ENCODE results near the gene MAN1B1.
A peak's percentile ranks its signal among the peaks of the same experiment; 100 is the strongest.
"Not testable (repeated sequence)": the region's sequence is repeated elsewhere in the genome, so short reads cannot be mapped to it uniquely, and the experiment has no call there.

Gene MAN1B1

DNA sequence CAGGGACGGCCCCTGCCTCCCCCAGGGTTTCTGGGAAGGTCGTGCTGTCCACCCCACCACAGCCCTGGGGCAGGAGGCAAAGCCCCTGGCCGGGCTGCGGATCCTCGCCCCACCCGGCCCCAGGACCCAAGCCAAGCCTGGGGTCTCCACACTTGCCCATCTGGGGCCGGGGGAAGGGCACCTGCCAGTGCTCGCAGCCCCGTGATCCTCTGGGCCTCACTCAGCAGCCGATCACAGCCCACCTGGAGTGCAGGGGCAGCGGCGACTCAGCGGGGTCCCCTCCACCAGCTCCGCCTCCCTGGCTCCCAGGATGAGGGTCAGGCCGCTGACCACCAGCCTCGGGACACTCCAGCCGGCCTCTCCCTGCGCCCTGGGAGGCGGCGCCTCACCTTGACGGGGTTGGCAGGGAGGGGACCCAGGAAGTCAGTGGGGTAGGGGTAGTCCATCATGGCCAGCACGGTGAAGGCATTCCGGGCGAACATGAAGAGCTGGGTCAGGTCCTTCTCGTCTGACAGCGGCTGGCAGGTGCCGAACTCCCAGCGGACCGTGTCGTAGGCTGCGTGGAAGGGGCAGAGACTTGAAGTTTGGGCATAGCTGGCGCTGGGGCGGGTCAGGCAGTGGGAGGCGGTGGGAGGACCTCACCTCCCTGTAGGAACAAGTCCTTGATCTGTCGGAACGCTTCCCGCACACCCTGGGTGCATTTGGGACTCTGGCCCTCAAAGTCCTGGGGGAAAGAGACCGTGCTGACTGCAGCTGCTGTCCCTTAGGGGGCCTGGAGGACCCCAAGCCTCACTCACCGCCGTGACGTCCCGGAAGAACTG, 26.0 kb downstream of the MAN1B1 start:
- DNase-seq: no peak

- no peak for DNase-seq
These were observed 26.8 kb downstream of the MAN1B1 start for GRCh38 chr9:137113385-137114159.

- no peak for DNase-seq
These were observed 27.4 kb downstream of the MAN1B1 start for GRCh38 chr9:137114220-137114612.

- DNase-seq: peak; percentile 86
These were observed 28.0 kb downstream of the MAN1B1 start, which contains the start of gene DPP7 for GRCh38 chr9:137114613-137115393. DPP7 (minus strand) TSS chr9:137114733; CDS start chr9:137114713, 20 bp downstream.

GRCh38 chr9:137115394-137116026, 28.7 kb downstream of the MAN1B1 start:
- DNase-seq: no peak

- no peak for DNase-seq
These were observed 29.3 kb downstream of the MAN1B1 start for GRCh38 chr9:137116027-137116507.

- no peak for DNase-seq
These were observed 29.9 kb downstream of the MAN1B1 start for GRCh38 chr9:137116728-137117127.

- DNase-seq: no peak
These were observed 30.5 kb downstream of the MAN1B1 start for GRCh38 chr9:137117269-137117731.

DNA sequence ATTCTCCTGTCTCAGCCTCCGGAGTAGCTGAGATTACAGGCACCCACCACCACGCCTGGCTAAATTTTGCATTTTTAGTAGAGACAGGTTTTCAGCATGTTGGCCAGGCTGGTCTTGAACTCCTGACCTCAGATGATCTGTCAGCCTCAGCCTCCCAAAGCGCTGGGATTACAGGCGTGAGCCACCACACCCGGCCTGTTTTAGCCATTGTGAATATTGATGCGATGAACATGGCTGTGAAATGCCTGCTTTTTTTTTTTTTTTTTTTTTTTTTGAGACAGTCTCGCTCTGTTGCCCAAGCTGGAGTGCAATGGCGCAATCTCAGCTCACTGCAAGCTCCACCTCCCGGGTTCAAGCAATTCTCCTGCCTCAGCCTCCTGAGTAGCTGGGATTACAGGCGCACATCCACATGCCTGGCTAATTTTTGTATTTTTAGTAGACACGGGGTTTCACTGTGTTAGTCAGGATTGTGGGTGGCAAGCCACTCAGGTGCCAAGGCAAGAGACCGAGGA, 31.4 kb downstream of the MAN1B1 start:
- DNase-seq: not testable (repeated sequence)

GRCh38 chr9:137121927-137122795, 35.4 kb downstream of the MAN1B1 start:
- not testable (repeated sequence) for DNase-seq

GRCh38 chr9:137122796-137123467, 36.1 kb downstream of the MAN1B1 start:
- not testable (repeated sequence) for DNase-seq

DNA sequence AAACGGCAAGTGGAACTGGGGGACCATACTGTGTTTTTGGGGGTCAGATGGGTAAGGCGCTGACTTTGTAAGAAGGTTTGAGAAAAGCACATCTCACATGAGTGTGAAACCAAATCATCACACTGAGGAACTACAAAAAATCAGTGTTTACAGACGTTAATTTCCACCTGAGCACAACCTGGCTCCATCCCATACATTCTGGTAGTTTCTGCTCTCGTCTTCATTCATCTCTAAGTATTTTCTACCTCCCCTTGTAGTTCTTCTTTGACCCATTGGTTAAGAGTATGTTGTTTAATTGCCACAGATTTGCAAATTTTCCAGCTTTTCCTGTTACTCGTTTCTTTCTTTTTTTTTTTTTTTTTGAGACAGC, 36.7 kb downstream of the MAN1B1 start:
- no peak for DNase-seq

- not testable (repeated sequence) for DNase-seq
These were observed 37.2 kb downstream of the MAN1B1 start for GRCh38 chr9:137123952-137124462.

DNA sequence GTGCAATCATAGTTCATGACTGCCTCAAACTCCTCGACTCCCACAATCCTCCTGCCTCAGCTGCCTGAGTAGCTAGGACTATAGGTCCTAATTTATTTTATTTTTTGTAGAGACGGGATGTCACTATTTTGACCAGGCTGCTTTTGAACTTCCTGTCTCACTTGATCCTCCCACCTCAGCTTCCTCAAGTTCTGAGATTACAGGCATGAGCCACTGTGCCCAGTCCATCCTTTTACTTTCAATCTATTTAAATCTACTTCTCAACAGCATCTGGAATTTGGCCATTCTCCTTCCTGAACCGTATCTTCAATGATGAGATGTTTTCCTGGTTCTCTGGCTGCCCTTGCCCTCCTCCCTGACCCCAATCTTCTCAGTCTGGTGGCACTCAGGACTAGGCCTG, 40.0 kb downstream of the MAN1B1 start:
- no peak for DNase-seq

- no peak for DNase-seq
These were observed 40.7 kb downstream of the MAN1B1 start for GRCh38 chr9:137127301-137128157.

DNA sequence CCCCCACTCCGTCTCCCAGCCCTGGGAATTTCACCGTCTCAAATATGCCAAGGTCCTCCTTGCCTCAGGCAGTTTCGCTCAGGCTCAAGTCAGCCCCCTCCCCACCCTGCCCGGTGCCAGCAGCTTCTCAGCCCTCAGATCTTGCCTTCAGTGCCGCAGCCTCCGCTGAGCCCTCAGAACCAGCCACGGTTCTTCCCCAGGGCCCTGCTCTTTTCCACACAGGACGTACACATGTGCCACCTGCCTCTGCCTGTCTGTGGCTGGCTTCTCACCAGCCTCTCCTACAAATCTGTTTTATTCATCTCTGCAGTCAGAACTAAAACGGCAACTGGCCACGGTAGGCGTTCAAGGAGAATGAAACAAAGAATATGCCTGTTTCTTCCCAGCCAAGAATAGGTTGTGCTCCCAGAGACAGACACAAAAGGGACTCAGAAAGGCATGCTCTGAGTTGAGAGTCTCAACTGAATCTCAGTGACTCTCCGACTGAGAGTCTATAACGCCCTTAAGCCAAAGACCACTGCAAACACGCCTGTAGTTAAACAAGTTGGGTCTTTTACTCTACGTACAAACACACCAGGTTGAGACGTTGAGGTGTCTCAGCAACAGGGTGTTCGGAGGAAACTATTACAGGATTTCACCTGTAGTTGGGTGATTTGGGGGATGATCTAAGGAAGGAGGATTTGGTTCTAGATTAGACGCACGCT, 41.5 kb downstream of the MAN1B1 start:
- DNase-seq: no peak

DNA sequence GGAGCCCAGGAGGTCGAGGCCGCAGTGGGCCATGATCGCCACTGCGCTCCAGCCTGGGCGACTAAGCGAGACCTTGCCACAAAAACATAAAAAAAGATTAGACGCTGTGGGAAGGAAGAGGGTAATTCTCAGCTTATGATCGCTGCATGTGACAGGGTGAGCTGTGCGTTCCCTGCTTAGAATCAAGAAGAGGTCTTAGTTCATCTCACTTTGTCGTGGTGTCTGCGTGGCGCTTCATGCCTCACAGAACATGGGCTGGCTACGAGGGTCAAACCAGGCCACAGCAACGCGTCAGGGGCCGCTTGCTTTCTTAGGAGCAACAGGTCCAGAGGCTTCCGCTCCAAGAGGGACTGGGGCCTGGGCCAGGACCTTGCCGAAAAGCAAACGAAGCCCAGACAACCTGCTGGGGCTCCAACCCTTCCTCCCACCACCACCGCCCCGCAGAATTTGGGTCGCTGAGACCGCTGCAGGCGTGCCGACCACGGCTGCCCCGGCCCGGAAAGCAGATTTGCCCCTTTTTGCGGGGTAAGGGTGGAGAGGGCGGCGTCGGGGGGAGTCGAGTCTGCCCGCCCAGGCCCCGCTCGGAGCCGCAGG, 42.2 kb downstream of the MAN1B1 start:
- no peak for DNase-seq

DNA sequence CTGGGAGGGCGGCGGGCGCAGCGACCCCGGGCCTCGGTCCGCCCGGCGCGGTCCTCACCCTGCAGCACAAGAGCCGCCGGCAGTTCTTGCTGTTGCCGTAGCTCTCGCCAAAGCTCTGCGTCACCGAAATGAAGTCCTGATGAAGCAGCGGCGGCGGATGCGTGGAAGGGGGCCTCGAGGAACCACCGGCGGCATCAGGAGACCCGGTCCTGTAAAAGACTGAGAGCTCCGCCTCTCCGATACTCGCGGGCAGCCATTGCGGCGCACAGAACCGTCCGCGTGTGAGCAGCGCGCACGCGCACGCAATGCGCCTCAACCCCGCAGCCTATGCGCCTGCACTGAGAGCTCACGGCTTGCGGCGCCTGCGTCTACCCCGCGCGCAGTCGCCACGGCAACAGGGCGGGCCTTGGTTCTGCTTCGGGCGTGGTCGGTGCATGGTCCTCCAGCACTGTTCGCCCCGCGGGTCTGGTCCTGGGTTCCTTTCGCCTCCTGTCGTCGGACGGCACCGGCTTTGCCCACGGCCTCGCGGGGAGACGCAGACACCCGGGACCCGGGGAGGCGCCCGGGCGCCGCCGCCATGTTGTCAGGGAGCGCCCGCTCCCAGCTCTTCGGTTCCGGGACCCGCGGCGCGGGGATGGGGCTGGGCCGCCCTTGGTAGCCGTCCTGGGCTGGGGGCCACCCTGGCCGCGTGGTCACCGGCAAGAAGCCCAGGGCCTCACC, 42.8 kb downstream of the MAN1B1 start:
- peak; percentile 89 for DNase-seq

Data from activated CD4-positive, CD25-positive, alpha-beta regulatory T cell treated with anti-CD3 and anti-CD28 coated beads, Interleukin-2, amount 50 U/mL, for 72 hours (primary cell).